Keratinocyte (primary cell): ENCODE measurements around the gene ZC3H10. TPM values are rescaled to one million over a fixed set of nuclear protein-coding genes. Genes with fewer than 3 reads are reported as not detected.
A peak's percentile ranks its signal among the peaks of the same experiment; 100 is the strongest.

ENCODE experiments used
- DNase-seq: peaks from one replicate; pipeline ENCODE4 v3.0.0-alpha.2; 2011; ENCODE audit warnings: low read depth, missing footprints, low spot score
- FAIRE-seq: peaks from 2 replicates; lab custom pipeline; 2011; peaks lifted over from hg19 to GRCh38; lab: Jason Lieb, UNC
- H2AFZ ChIP-seq: 2 replicates; pipeline ENCODE4 v1.6.0; 2012; ENCODE audit warnings: low read length, control low read depth, inconsistent platforms; ENCODE audit not compliant: control insufficient read depth
- H3K27ac ChIP-seq: 2 replicates; pipeline ENCODE4 v1.5.1; 2011; ENCODE audit warnings: low read length; ENCODE audit not compliant: control insufficient read depth, insufficient read depth
- H3K27me3 ChIP-seq: 3 replicates; pipeline ENCODE4 v1.6.0; 2011; ENCODE audit warnings: low read length; ENCODE audit not compliant: control insufficient read depth, insufficient read depth; ENCODE audit errors: extremely low read depth
- H3K36me3 ChIP-seq, 2 experiments: 2 replicates in 1 of 2; 3 replicates in 1 of 2; pipeline ENCODE4 v1.5.1; 2011; ENCODE audit warnings: low read length in 2 of 2, mild to moderate bottlenecking in 1 of 2; ENCODE audit not compliant: control insufficient read depth in 2 of 2, insufficient read depth in 2 of 2; ENCODE audit errors: extremely low read depth in 1 of 2
- H3K4me1 ChIP-seq: 3 replicates; pipeline ENCODE4 v1.5.1; 2011; ENCODE audit warnings: low read length; ENCODE audit not compliant: control insufficient read depth, insufficient read depth; ENCODE audit errors: extremely low read depth
- H3K4me2 ChIP-seq: 3 replicates; pipeline ENCODE4 v1.6.0; 2011; ENCODE audit warnings: low read depth, low read length; ENCODE audit not compliant: control insufficient read depth, insufficient read depth; ENCODE audit errors: extremely low read depth
- H3K4me3 ChIP-seq, 3 experiments: fragments of 200-600 bp in 1 of 3; sonication (generic) in 1 of 3; 2 replicates in 2 of 3; 3 replicates in 1 of 3; pipeline ENCODE4 v1.5.1; 2011 to 2016; ENCODE audit warnings: low read length in 3 of 3, mild to moderate bottlenecking in 3 of 3, control low read depth in 2 of 3, inconsistent platforms in 1 of 3, low read depth in 1 of 3, mixed read lengths in 1 of 3, mixed run types in 1 of 3, moderate library complexity in 1 of 3; ENCODE audit not compliant: control insufficient read depth in 2 of 3, insufficient read depth in 2 of 3; ENCODE audit errors: extremely low read depth in 1 of 3
- H3K79me2 ChIP-seq: 2 replicates; pipeline ENCODE4 v1.6.0; 2012; ENCODE audit warnings: low read length; ENCODE audit not compliant: control insufficient read depth, insufficient read depth
- H3K9ac ChIP-seq: 3 replicates; pipeline ENCODE4 v1.6.0; 2011; ENCODE audit warnings: low read length; ENCODE audit not compliant: control insufficient read depth, insufficient read depth; ENCODE audit errors: extremely low read depth
- H3K9me1 ChIP-seq: 3 replicates; pipeline ENCODE4 v1.6.0; 2011; ENCODE audit warnings: low read length; ENCODE audit not compliant: control insufficient read depth, insufficient read depth; ENCODE audit errors: extremely low read depth
- H3K9me3 ChIP-seq: 2 replicates; pipeline ENCODE4 v1.5.1; 2012; ENCODE audit warnings: low read depth, low read length; ENCODE audit not compliant: control insufficient read depth
- H4K20me1 ChIP-seq: 3 replicates; pipeline ENCODE4 v1.6.0; 2011; ENCODE audit warnings: low read length; ENCODE audit not compliant: control insufficient read depth, insufficient read depth; ENCODE audit errors: extremely low read depth
- EZH2 ChIP-seq: IDR thresholded peaks from one replicate; pipeline ENCODE4 v1.6.1; 2012; ENCODE audit warnings: inconsistent platforms, mild to moderate bottlenecking, low read length, moderate library complexity
- dilution Hi-C: fragments of 300-500 bp; cut with MboI; formaldehyde crosslinking; loops from one replicate; pipeline ENCODE4 v1.7.0; 2020; ENCODE audit warnings: low sequenced_read_pairs; ENCODE audit not compliant: extremely low pct_ligation_motif_present
- polyA plus RNA-seq, 5 experiments: library from polyadenylated mRNA; depleted of rRNA in 3 of 5; stranded (reverse) in 3 of 5; stranded (forward) in 1 of 5; unstranded in 1 of 5; fragments of >200 nt; gene quantifications; 1 replicate in 1 of 5; 2 replicates in 3 of 5; 3 replicates in 1 of 5; pipeline versions ENCODE4 v1.2.1 to v1.2.3, GENCODE V29; 2011 to 2012; ENCODE audit warnings: missing spikeins in 2 of 5, low read depth in 1 of 5, low replicate concordance in 1 of 5
- TF ChIP-seq, protein P1 (sequence below), 3 experiments: IDR thresholded peaks in 1 of 3; conservative IDR thresholded peaks in 1 of 3; optimal IDR thresholded peaks in 1 of 3; 2 replicates in 2 of 3; 3 replicates in 1 of 3; pipeline versions ENCODE3 to v1.5.1; 2011; ENCODE audit warnings: low read length in 3 of 3, mild to moderate bottlenecking in 3 of 3, moderate library complexity in 2 of 3, control low read depth in 1 of 3, inconsistent platforms in 1 of 3; ENCODE audit not compliant: insufficient read depth in 2 of 3; ENCODE audit errors: extremely low read depth in 1 of 3

ZC3H10 gene
- polyA plus RNA-seq, 1 donor (not counting 4 experiments of a cell fraction or from before 2014, with no cell fraction given): 0.85 TPM

DNA sequence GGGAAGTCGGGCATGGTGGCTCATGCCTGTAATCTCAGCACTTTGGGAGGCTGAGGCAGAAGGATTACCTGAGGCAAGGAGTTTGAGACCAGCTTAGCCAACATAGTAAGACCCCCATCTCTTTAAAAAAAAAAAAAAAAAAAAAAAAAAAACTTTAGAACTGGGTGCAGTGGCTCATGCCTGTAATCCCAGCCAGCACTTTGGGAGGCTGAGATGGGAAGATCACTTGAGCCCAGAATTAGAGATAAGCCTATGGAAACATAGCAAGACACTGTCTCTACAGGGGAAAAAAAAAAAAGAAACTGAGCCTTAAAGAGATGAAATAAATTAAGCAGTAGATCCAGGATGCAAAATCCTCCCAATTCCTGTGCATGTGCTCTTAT lies 15.4 kb upstream of the ZC3H10 start:
- H3K27ac ChIP-seq: no peak overlapping the region
- peaks cover 21% of the 10 kb centered on the region for H3K4me1 ChIP-seq
- no peaks in the 10 kb centered on the region for H3K9me3 ChIP-seq
- H3K9me1 ChIP-seq: no peaks in the 10 kb centered on the region
- H3K4me3 ChIP-seq: no peak overlapping the region
- dilution Hi-C loops: no loop called here
- no peak overlapping the region for H2AFZ ChIP-seq
- peaks cover 12 to 15% of the 10 kb centered on the region in 2 experiments for H3K36me3 ChIP-seq
- FAIRE-seq (no peak), DNase-seq (no peak)
- no peak overlapping the region for H3K4me2 ChIP-seq
- peaks cover 6% of the 10 kb centered on the region for H4K20me1 ChIP-seq
- peaks cover 33% of the 10 kb centered on the region for H3K79me2 ChIP-seq
- H3K27me3 ChIP-seq: no peaks in the 10 kb centered on the region
- TF ChIP-seq, protein P1, sequence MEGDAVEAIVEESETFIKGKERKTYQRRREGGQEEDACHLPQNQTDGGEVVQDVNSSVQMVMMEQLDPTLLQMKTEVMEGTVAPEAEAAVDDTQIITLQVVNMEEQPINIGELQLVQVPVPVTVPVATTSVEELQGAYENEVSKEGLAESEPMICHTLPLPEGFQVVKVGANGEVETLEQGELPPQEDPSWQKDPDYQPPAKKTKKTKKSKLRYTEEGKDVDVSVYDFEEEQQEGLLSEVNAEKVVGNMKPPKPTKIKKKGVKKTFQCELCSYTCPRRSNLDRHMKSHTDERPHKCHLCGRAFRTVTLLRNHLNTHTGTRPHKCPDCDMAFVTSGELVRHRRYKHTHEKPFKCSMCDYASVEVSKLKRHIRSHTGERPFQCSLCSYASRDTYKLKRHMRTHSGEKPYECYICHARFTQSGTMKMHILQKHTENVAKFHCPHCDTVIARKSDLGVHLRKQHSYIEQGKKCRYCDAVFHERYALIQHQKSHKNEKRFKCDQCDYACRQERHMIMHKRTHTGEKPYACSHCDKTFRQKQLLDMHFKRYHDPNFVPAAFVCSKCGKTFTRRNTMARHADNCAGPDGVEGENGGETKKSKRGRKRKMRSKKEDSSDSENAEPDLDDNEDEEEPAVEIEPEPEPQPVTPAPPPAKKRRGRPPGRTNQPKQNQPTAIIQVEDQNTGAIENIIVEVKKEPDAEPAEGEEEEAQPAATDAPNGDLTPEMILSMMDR (optimal IDR thresholded peaks at IDR 0.05 in 1 of 3, IDR thresholded peaks at IDR 0.05 in 1 of 3, conservative IDR thresholded peaks at IDR 0.05 in 1 of 3; ENCODE audit: extremely low read depth in 1 of 3, insufficient read depth in 2 of 3, low read length in 3 of 3): no peak
- no peak for TF ChIP-seq EZH2
- H3K9ac ChIP-seq: no peak overlapping the region

DNA sequence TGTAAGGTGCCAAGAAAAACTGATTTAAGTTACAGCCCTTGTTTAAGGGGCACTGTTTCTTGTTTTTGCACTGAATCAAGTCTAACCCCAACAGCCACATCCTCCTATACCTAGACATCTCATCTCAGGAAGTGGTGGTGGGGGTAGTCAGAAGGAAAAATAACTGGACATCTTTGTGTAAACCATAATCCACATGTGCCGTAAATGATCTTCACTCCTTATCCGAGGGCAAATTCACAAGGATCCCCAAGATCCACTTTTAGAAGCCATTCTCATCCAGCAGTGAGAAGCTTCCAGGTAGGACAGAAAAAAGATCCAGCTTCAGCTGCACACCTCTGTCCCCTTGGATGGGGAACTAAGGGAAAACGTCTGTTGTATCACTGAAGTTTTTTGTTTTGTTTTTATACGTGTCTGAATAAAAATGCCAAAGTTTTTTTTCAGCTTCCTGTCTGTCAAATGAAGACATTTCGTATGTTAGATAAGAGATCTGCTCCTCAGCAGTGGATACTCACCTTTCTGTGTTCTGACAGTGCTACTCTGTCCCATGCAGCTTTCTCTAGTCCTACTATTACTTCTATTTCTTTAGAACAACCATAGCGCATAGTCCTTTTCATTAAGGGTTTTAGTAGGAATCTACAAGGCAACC lies 14.9 kb upstream of the ZC3H10 start:
- DNase-seq (no peak), FAIRE-seq (no peak)
- H4K20me1 ChIP-seq: peaks cover 6% of the 10 kb centered on the region
- TF ChIP-seq, protein P1 (optimal IDR thresholded peaks at IDR 0.05 in 1 of 3, IDR thresholded peaks at IDR 0.05 in 1 of 3, conservative IDR thresholded peaks at IDR 0.05 in 1 of 3; ENCODE audit: extremely low read depth in 1 of 3, insufficient read depth in 2 of 3, low read length in 3 of 3): no peak
- no peak for TF ChIP-seq EZH2
- H3K36me3 ChIP-seq: peaks cover 17 to 21% of the 10 kb centered on the region in 2 experiments
- peaks cover 36% of the 10 kb centered on the region for H3K79me2 ChIP-seq
- H3K4me2 ChIP-seq: peak overlapping the region; percentile 87
- dilution Hi-C loops: no loop called here
- no peaks in the 10 kb centered on the region for H3K9me1 ChIP-seq
- H3K9me3 ChIP-seq: no peaks in the 10 kb centered on the region
- peaks cover 21% of the 10 kb centered on the region for H3K4me1 ChIP-seq
- H3K9ac ChIP-seq: peak overlapping the region; percentile 95
- H3K4me3 ChIP-seq: peak overlapping the region; percentile 79 to 95 (median 93)
- peak overlapping the region; percentile 63 for H2AFZ ChIP-seq
- H3K27ac ChIP-seq: no peak overlapping the region
- no peaks in the 10 kb centered on the region for H3K27me3 ChIP-seq
